HepG2 (cell line): Measurements from ENCODE around the gene MPI. TPM values are rescaled to one million over a fixed set of nuclear protein-coding genes. Genes with fewer than 3 reads are reported as not detected.

Experiments
- CEBPG ChIP-seq: IDR thresholded peaks from 2 replicates; pipeline ENCODE4 v1.6.1; 2016
- DBP ChIP-seq: sonication (generic); formaldehyde crosslinking; IDR thresholded peaks from 2 replicates; pipeline ENCODE4 v1.4.0; 2020; ENCODE audit warnings: missing genetic modification reagents; ENCODE audit errors: not compliant biosample characterization
- EHMT2 ChIP-seq: fragments of 200-600 bp; sonication (generic); IDR thresholded peaks from 2 replicates; pipeline ENCODE4 v1.7.0; 2017; ENCODE audit warnings: antibody characterized with exemption, low read depth, low read length, borderline replicate concordance
- KMT2B ChIP-seq: IDR thresholded peaks from 2 replicates; pipeline ENCODE4 v1.6.1; 2016; ENCODE audit warnings: missing genetic modification reagents, missing compliant biosample characterization
- MXI1 ChIP-seq: IDR thresholded peaks from 3 replicates; pipeline ENCODE4 v1.6.1; 2012; ENCODE audit warnings: low read depth, low read length, inconsistent platforms, borderline replicate concordance
- NCOA1 ChIP-seq: sonication (generic); formaldehyde crosslinking; IDR thresholded peaks from 2 replicates; pipeline ENCODE4 v1.9.0; 2021; ENCODE audit warnings: missing genetic modification reagents
- NFE2 ChIP-seq: sonication (generic); formaldehyde crosslinking; IDR thresholded peaks from 2 replicates; pipeline ENCODE4 v1.4.0; 2020; ENCODE audit warnings: missing genetic modification reagents
- SKI ChIP-seq: fragments of 450-650 bp; IDR thresholded peaks from one replicate; pipeline ENCODE4 v1.6.1; 2018; ENCODE audit warnings: mild to moderate bottlenecking; ENCODE audit not compliant: partially characterized antibody
- SNAPC4 ChIP-seq: sonication (generic); formaldehyde crosslinking; IDR thresholded peaks from 2 replicates; pipeline ENCODE4 v1.4.0; 2020; ENCODE audit warnings: mild to moderate bottlenecking, missing genetic modification reagents
- ZBTB39 ChIP-seq: sonication (generic); formaldehyde crosslinking; IDR thresholded peaks from 2 replicates; pipeline ENCODE4 v1.5.0; 2020; ENCODE audit warnings: missing genetic modification reagents
- ZHX1 ChIP-seq: sonication (generic); formaldehyde crosslinking; IDR thresholded peaks from 2 replicates; pipeline ENCODE4 v1.8.1; 2022; ENCODE audit warnings: low read depth, mild to moderate bottlenecking, missing genetic modification reagents
- ZKSCAN1 ChIP-seq: fragments of 150-350 bp; IDR thresholded peaks from 2 replicates; pipeline ENCODE4 v1.6.1; 2014; ENCODE audit warnings: low read length
- ZNF263 ChIP-seq: sonication (generic); formaldehyde crosslinking; IDR thresholded peaks from 2 replicates; pipeline ENCODE4 v1.4.0; 2020; ENCODE audit warnings: missing genetic modification reagents
- ZNF496 ChIP-seq: sonication (generic); formaldehyde crosslinking; IDR thresholded peaks from 2 replicates; pipeline ENCODE4 v1.8.1; 2023; ENCODE audit warnings: mild to moderate bottlenecking, moderate library complexity, missing genetic modification reagents; ENCODE audit not compliant: insufficient replicate concordance
- ZNF710 ChIP-seq: sonication (generic); formaldehyde crosslinking; IDR thresholded peaks from 2 replicates; pipeline ENCODE4 v1.5.0; 2020; ENCODE audit warnings: mild to moderate bottlenecking, missing genetic modification reagents, borderline replicate concordance
- ZNF781 ChIP-seq: sonication (generic); formaldehyde crosslinking; IDR thresholded peaks from 2 replicates; pipeline ENCODE4 v1.5.1; 2020; ENCODE audit warnings: borderline replicate concordance, mild to moderate bottlenecking, missing genetic modification reagents; ENCODE audit errors: not compliant biosample characterization
- polyA plus RNA-seq, 8 experiments: library from polyadenylated mRNA; depleted of rRNA in 3 of 8; stranded (reverse) in 7 of 8; unstranded in 1 of 8; fragments of >200 nt; fragmentation: Illumina TruSeq in 4 of 8; extraction: Trizol in 4 of 8; gene quantifications; 2 replicates each; pipeline versions ENCODE4 v1.2.1 to v1.2.3, GENCODE V29; 2011 to 2016; ENCODE audit warnings: low read depth in 4 of 8, missing spikeins in 1 of 8, mixed read lengths in 1 of 8; ENCODE audit not compliant: insufficient read depth in 1 of 8
- total RNA-seq, 5 experiments: library from RNA; depleted of rRNA; stranded (reverse); fragments of >200 nt; fragmentation: Illumina TruSeq; extraction: Trizol; gene quantifications; 2 replicates each; pipeline ENCODE4 v1.2.3, GENCODE V29; 2016; ENCODE audit warnings: low read depth in 1 of 5

MPI gene
- total and polyA plus RNA-seq, 2 of the 13 experiments (the other 11 are each of a cell fraction or from before 2014, with no cell fraction given) = 36.9 to 63.5 TPM

- TF ChIP-seq SNAPC4 (CRISPR knock-in tag) = peak; percentile 62; the same call in 1 of the 2 replicates
- TF ChIP-seq MXI1 = peak; percentile 25; the same call in 1 of the 3 replicates
- no peak for TF ChIP-seq DBP (CRISPR knock-in tag)
- TF ChIP-seq NFE2 = no peak
- TF ChIP-seq KMT2B (CRISPR knock-in tag) = peak; percentile 71; the same call in 1 of the 2 replicates
- no peak for TF ChIP-seq ZBTB39
- peak; percentile 43; the same call in 1 of the 2 replicates for TF ChIP-seq NCOA1 (CRISPR knock-in tag)
- no peak for TF ChIP-seq EHMT2
- TF ChIP-seq CEBPG (CRISPR knock-in tag) = no peak
- TF ChIP-seq SKI = no peak
- TF ChIP-seq ZNF496 (CRISPR knock-in tag) = no peak
- TF ChIP-seq ZNF781 (CRISPR knock-in tag) = no peak
- no peak; the same call in 1 of the 2 replicates for TF ChIP-seq ZNF263 (CRISPR knock-in tag)
- no peak for TF ChIP-seq ZHX1 (CRISPR knock-in tag)
- no peak for TF ChIP-seq ZNF710 (CRISPR knock-in tag)
- no peak for TF ChIP-seq ZKSCAN1
Observed at GRCh38 chr15:74873036-74873755, 16.6 kb upstream of the MPI start, which contains the start of gene SCAMP2 (continued).
